NCI-H774 (cell line): ENCODE data around the gene HDAC4.
"Not testable (repeated sequence)": the region's sequence is repeated elsewhere in the genome, so short reads cannot be mapped to it uniquely, and the experiment has no call there.

ENCODE experiments used
- DNase-seq: peaks from one replicate; lab custom pipeline; 2025; lab: John Stamatoyannopoulos, UW

Gene HDAC4

GRCh38 chr2:239186516-239187357 lies 214.1 kb downstream of the HDAC4 start:
- no peak for DNase-seq

GRCh38 chr2:239184968-239185903 lies 215.6 kb downstream of the HDAC4 start:
- no peak for DNase-seq

- no peak for DNase-seq
Observed at GRCh38 chr2:239184179-239184578, 216.6 kb downstream of the HDAC4 start.

GRCh38 chr2:239182981-239183791 lies 217.6 kb downstream of the HDAC4 start:
- DNase-seq, result no peak

GRCh38 chr2:239181903-239182581 lies 218.8 kb downstream of the HDAC4 start:
- no peak for DNase-seq

- no peak for DNase-seq
Observed at GRCh38 chr2:239181074-239181902, 219.5 kb downstream of the HDAC4 start.

- DNase-seq, result no peak
Observed at GRCh38 chr2:239180526-239181073, 220.2 kb downstream of the HDAC4 start.

- no peak for DNase-seq
Observed at GRCh38 chr2:239179851-239180371, 220.9 kb downstream of the HDAC4 start.

- no peak for DNase-seq
Observed at GRCh38 chr2:239178954-239179353, 221.9 kb downstream of the HDAC4 start.

GRCh38 chr2:239178484-239178883 lies 222.3 kb downstream of the HDAC4 start:
- DNase-seq, result no peak

- DNase-seq, result no peak
Observed at GRCh38 chr2:239177908-239178307, 222.9 kb downstream of the HDAC4 start.

- DNase-seq, result no peak
Observed at GRCh38 chr2:239177325-239177724, 223.5 kb downstream of the HDAC4 start.

- DNase-seq, result not testable (repeated sequence)
Observed at GRCh38 chr2:239176138-239176803, 224.5 kb downstream of the HDAC4 start.

- DNase-seq, result no peak
Observed at GRCh38 chr2:239175181-239175580, 225.6 kb downstream of the HDAC4 start.

GRCh38 chr2:239173301-239173700 lies 227.5 kb downstream of the HDAC4 start:
- DNase-seq, result no peak

- DNase-seq, result no peak
Observed at GRCh38 chr2:239171643-239172042, 229.2 kb downstream of the HDAC4 start.

- no peak for DNase-seq
Observed at GRCh38 chr2:239169311-239170048, 231.3 kb downstream of the HDAC4 start.

GRCh38 chr2:239168575-239168974 lies 232.2 kb downstream of the HDAC4 start:
- no peak for DNase-seq
